H9 (cell line): Measurements from ENCODE around the gene ZNF608. TPM values are rescaled to one million over a fixed set of nuclear protein-coding genes. Genes with fewer than 3 reads are reported as not detected.

Source experiments
- DNase-seq: peaks from one replicate; pipeline ENCODE4 v3.0.0-alpha.2; 2017
- H2AFZ ChIP-seq: one replicate; pipeline ENCODE4 v1.6.1; 2013; ENCODE audit warnings: mild to moderate bottlenecking, low read length, control low read depth, moderate library complexity
- H2AK5ac ChIP-seq: 2 replicates; pipeline ENCODE4 v1.6.1; 2013; ENCODE audit warnings: low read length, control low read depth, mixed read lengths; ENCODE audit not compliant: insufficient read length
- H2BK120ac ChIP-seq: one replicate; pipeline ENCODE4 v1.6.1; 2013; ENCODE audit warnings: low read depth, mild to moderate bottlenecking, low read length, control low read depth, inconsistent platforms; ENCODE audit not compliant: poor library complexity, severe bottlenecking
- H2BK12ac ChIP-seq: 2 replicates; pipeline ENCODE4 v1.6.1; 2013; ENCODE audit warnings: low read length, control low read depth, mixed read lengths, low read depth; ENCODE audit not compliant: insufficient read length
- H2BK15ac ChIP-seq: 2 replicates; pipeline ENCODE4 v1.6.1; 2013; ENCODE audit warnings: low read depth, low read length, control low read depth
- H2BK20ac ChIP-seq: one replicate; pipeline ENCODE4 v1.6.1; 2013; ENCODE audit warnings: low read depth, mild to moderate bottlenecking, low read length, control low read depth, inconsistent platforms; ENCODE audit not compliant: poor library complexity, severe bottlenecking
- H2BK5ac ChIP-seq: 2 replicates; pipeline ENCODE4 v1.6.1; 2013; ENCODE audit warnings: low read length, control low read depth, mixed read lengths; ENCODE audit not compliant: insufficient read length
- H3K14ac ChIP-seq: 2 replicates; pipeline ENCODE4 v1.6.1; 2013; ENCODE audit warnings: low read length, control low read depth; ENCODE audit not compliant: insufficient read depth
- H3K18ac ChIP-seq: 2 replicates; pipeline ENCODE4 v1.6.1; 2013; ENCODE audit warnings: low read depth, mild to moderate bottlenecking, mixed read lengths, low read length, control low read depth; ENCODE audit not compliant: insufficient read length
- H3K23ac ChIP-seq: 2 replicates; pipeline ENCODE4 v1.6.1; 2013; ENCODE audit warnings: low read length, control low read depth, mixed read lengths, low read depth; ENCODE audit not compliant: insufficient read length
- H3K23me2 ChIP-seq: 2 replicates; pipeline ENCODE4 v1.6.1; 2013; ENCODE audit warnings: low read depth, mild to moderate bottlenecking, mixed read lengths, low read length, control low read depth; ENCODE audit not compliant: insufficient read length, poor library complexity, severe bottlenecking
- H3K27ac ChIP-seq: 2 replicates; pipeline ENCODE4 v1.5.1; 2013; ENCODE audit warnings: low read length, control low read depth, mixed read lengths, low read depth; ENCODE audit not compliant: insufficient read length
- H3K27me3 ChIP-seq: 2 replicates; pipeline ENCODE4 v1.6.1; 2013; ENCODE audit warnings: low read length, control low read depth, inconsistent platforms; ENCODE audit not compliant: insufficient read depth
- H3K4ac ChIP-seq: 2 replicates; pipeline ENCODE4 v1.6.1; 2013; ENCODE audit warnings: low read depth, mild to moderate bottlenecking, control low read depth, inconsistent platforms, low read length, moderate library complexity
- H3K4me1 ChIP-seq: 2 replicates; pipeline ENCODE4 v1.6.1; 2013; ENCODE audit warnings: low read length, control low read depth, inconsistent platforms; ENCODE audit not compliant: insufficient read depth
- H3K4me2 ChIP-seq: 2 replicates; pipeline ENCODE4 v1.6.1; 2013; ENCODE audit warnings: low read length, control low read depth, mixed read lengths; ENCODE audit not compliant: insufficient read length, insufficient read depth
- H3K56ac ChIP-seq: 2 replicates; pipeline ENCODE4 v1.6.1; 2013; ENCODE audit warnings: low read depth, mild to moderate bottlenecking, mixed read lengths, low read length, control low read depth; ENCODE audit not compliant: insufficient read length
- H3K79me1 ChIP-seq: 2 replicates; pipeline ENCODE4 v1.6.1; 2013; ENCODE audit warnings: low read depth, mild to moderate bottlenecking, moderate library complexity, low read length, control low read depth, inconsistent platforms; ENCODE audit not compliant: insufficient read depth, poor library complexity, severe bottlenecking
- H3K79me2 ChIP-seq: 2 replicates; pipeline ENCODE4 v1.6.1; 2013; ENCODE audit warnings: low read length, control low read depth, inconsistent platforms; ENCODE audit not compliant: insufficient read depth
- H3K9ac ChIP-seq: 2 replicates; pipeline ENCODE4 v1.6.1; 2013; ENCODE audit warnings: low read length, control low read depth, mixed read lengths; ENCODE audit not compliant: insufficient read length; ENCODE audit errors: extremely low read depth
- H3K9me3 ChIP-seq: one replicate; pipeline ENCODE4 v1.6.1; 2013; ENCODE audit warnings: low read depth, low read length, inconsistent platforms; ENCODE audit not compliant: control insufficient read depth
- H3T11ph ChIP-seq: one replicate; pipeline ENCODE4 v1.6.1; 2013; ENCODE audit warnings: mild to moderate bottlenecking, low read length, control low read depth, inconsistent platforms
- H4K20me1 ChIP-seq: one replicate; pipeline ENCODE4 v1.6.1; 2013; ENCODE audit not compliant: control insufficient read depth, insufficient read length, insufficient read depth
- H4K5ac ChIP-seq: 2 replicates; pipeline ENCODE4 v1.6.1; 2013; ENCODE audit warnings: low read depth, mild to moderate bottlenecking, mixed read lengths, low read length, control low read depth; ENCODE audit not compliant: insufficient read length
- H4K8ac ChIP-seq: replicated peaks from 2 replicates; pipeline ENCODE4 v1.6.1; 2013; ENCODE audit warnings: low read length, control low read depth, mixed read lengths, low read depth; ENCODE audit not compliant: insufficient read length
- H4K91ac ChIP-seq: 2 replicates; pipeline ENCODE4 v1.6.1; 2013; ENCODE audit warnings: low read depth, mild to moderate bottlenecking, moderate library complexity, mixed read lengths, low read length, control low read depth; ENCODE audit not compliant: insufficient read length
- H3K27ac Mint-ChIP-seq, 3 experiments: 2 replicates in 2 of 3; 3 replicates in 1 of 3; pipeline ENCODE4 v1.8.0; 2020 to 2021; ENCODE audit warnings: mixed read lengths in 3 of 3, mild to moderate bottlenecking in 1 of 3, moderate library complexity in 1 of 3
- H3K27me3 Mint-ChIP-seq: 2 replicates; pipeline ENCODE4 v1.8.0; 2021; ENCODE audit warnings: low read depth, mild to moderate bottlenecking, moderate library complexity, mixed read lengths
- H3K36me3 Mint-ChIP-seq, 3 experiments: 2 replicates in 2 of 3; 3 replicates in 1 of 3; pipeline ENCODE4 v1.8.0; 2020 to 2021; ENCODE audit warnings: low read depth in 3 of 3, mixed read lengths in 3 of 3; ENCODE audit not compliant: insufficient read depth in 1 of 3
- H3K4me1 Mint-ChIP-seq, 2 experiments: 2 replicates each; pipeline ENCODE4 v1.8.0; 2020; ENCODE audit warnings: mixed read lengths in 2 of 2
- H3K4me3 Mint-ChIP-seq, 2 experiments: 2 replicates in 1 of 2; 3 replicates in 1 of 2; pipeline ENCODE4 v1.8.0; 2020 to 2021; ENCODE audit warnings: mild to moderate bottlenecking in 2 of 2, mixed read lengths in 2 of 2, moderate library complexity in 1 of 2
- H3K9me3 Mint-ChIP-seq, 2 experiments: 2 replicates in 1 of 2; 3 replicates in 1 of 2; pipeline ENCODE4 v1.8.0; 2020; ENCODE audit warnings: mild to moderate bottlenecking in 2 of 2, mixed read lengths in 2 of 2, moderate library complexity in 1 of 2
- WGBS: extraction: QIAGEN DNeasy Blood & Tissue Kit; methylation state at CpG from one replicate; pipeline ENCODE4 v1.1.7; 2013; ENCODE audit warnings: missing lambda C conversion rate, low lambda C conversion rate, mixed read lengths; ENCODE audit not compliant: insufficient read length; ENCODE audit errors: extremely low coverage; 5-methylcytosine and 5-hydroxymethylcytosine counted together
- total RNA-seq: library from RNA; stranded (reverse); gene quantifications from 2 replicates; pipeline ENCODE4 v1.2.1, GENCODE V29; 2021
- TF ChIP-seq, protein P1 (sequence below): fragments of 200-600 bp; sonication (generic); conservative IDR thresholded peaks from 3 replicates; pipeline ENCODE4 v1.8.0; 2021; ENCODE audit warnings: antibody characterized with exemption, mild to moderate bottlenecking

ZNF608 gene
- total RNA-seq, 1 experiment from 2014 or later: 67.0 TPM

GRCh38 chr5:124743602-124744169 lies 2.8 kb downstream of the ZNF608 start:
- peaks cover 0 to 5% (median 5%) of the 10 kb centered on the region in 3 experiments; a peak in 5 of 7 replicates for H3K36me3 Mint-ChIP-seq
- H4K91ac ChIP-seq: no peak overlapping the region
- peaks cover 49% of the 10 kb centered on the region; the same call in 1 of the 2 replicates for H3K79me2 ChIP-seq
- H3K4ac ChIP-seq: no peak overlapping the region
- no peak overlapping the region for H4K5ac ChIP-seq
- peaks cover 30% of the 10 kb centered on the region for H3K23me2 ChIP-seq
- peaks cover 2 to 4% of the 10 kb centered on the region in 2 experiments for H3K4me1 Mint-ChIP-seq
- peaks cover 3% of the 10 kb centered on the region for H3K79me1 ChIP-seq
- no peak overlapping the region for H2BK20ac ChIP-seq
- H3K23ac ChIP-seq: no peak overlapping the region
- no peak overlapping the region for H3K18ac ChIP-seq
- no peak overlapping the region for H2BK12ac ChIP-seq
- H3K9me3 ChIP-seq: no peaks in the 10 kb centered on the region
- no peak for DNase-seq
- TF ChIP-seq, protein P1, sequence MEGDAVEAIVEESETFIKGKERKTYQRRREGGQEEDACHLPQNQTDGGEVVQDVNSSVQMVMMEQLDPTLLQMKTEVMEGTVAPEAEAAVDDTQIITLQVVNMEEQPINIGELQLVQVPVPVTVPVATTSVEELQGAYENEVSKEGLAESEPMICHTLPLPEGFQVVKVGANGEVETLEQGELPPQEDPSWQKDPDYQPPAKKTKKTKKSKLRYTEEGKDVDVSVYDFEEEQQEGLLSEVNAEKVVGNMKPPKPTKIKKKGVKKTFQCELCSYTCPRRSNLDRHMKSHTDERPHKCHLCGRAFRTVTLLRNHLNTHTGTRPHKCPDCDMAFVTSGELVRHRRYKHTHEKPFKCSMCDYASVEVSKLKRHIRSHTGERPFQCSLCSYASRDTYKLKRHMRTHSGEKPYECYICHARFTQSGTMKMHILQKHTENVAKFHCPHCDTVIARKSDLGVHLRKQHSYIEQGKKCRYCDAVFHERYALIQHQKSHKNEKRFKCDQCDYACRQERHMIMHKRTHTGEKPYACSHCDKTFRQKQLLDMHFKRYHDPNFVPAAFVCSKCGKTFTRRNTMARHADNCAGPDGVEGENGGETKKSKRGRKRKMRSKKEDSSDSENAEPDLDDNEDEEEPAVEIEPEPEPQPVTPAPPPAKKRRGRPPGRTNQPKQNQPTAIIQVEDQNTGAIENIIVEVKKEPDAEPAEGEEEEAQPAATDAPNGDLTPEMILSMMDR: no peak
- H3K9ac ChIP-seq: peak overlapping the region; percentile 37
- no peak overlapping the region for H3K14ac ChIP-seq
- H2BK120ac ChIP-seq: no peak overlapping the region
- no peaks in the 10 kb centered on the region for H3K27me3 ChIP-seq
- no peak overlapping the region for H2AFZ ChIP-seq
- no peak overlapping the region for H3T11ph ChIP-seq
- H3K9me3 Mint-ChIP-seq: peaks cover 0 to 2% of the 10 kb centered on the region in 2 experiments; a peak in 2 of 5 replicates
- H3K27me3 Mint-ChIP-seq: no peaks in the 10 kb centered on the region
- H3K4me2 ChIP-seq: peak overlapping the region; percentile 89
- H2AK5ac ChIP-seq: no peak overlapping the region
- H3K4me1 ChIP-seq: peaks cover 8% of the 10 kb centered on the region; the same call in 1 of the 2 replicates
- no peak overlapping the region for H2BK5ac ChIP-seq
- H4K8ac ChIP-seq: no peak overlapping the region
- H2BK15ac ChIP-seq: no peak overlapping the region
- no CpG with 5 or more reads among the region's 5 CpGs for WGBS
- no peaks in the 10 kb centered on the region for H4K20me1 ChIP-seq
- H3K27ac ChIP-seq: no peak overlapping the region
- no peak overlapping the region for H3K4me3 Mint-ChIP-seq
- H3K27ac Mint-ChIP-seq: no peak overlapping the region
- no peak overlapping the region for H3K56ac ChIP-seq
